Stimulated activated CD8-positive, alpha-beta memory T cell treated with anti-CD3 and anti-CD28 coated beads, Interleukin-2, amount 100 ng/mL, for 48 hours (primary cell): ENCODE results near the gene ATP1B1.

Experiments
- DNase-seq, 2 donors: peaks; one replicate each; pipeline ENCODE4 v3.0.0-alpha.2; 2020; ENCODE audit warnings: low read depth in 2 of 2

ATP1B1 gene

DNA sequence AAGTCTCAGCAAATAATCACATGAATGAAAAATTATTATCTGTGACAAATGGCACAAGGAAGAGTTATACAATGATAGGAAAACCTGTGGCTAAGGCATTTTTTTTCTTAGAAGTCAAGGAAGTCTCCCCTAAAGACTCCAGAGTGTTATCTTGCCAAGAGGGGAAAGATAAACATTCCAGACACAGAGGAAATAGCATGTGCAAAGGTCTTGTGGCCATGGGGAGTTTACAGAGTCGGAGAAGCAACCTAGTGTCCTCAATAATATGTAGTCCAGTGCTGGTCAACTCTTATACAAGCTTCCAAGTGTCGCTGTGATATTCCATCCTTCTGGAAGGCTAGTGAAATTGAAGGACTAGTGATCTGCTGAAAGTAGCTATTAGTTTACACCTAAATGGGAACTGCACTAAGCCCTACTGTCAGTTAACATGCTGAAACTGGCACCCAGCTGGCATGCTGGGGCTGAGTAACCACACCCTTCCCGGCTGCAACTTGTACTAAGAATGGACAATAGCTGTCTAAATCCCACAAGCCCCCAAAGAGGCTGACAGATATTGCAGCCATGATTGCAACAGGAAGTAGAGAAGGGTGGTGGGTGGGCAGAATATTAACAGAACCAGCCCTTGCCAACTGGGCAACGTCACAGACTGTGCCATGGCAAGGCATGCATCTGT, 11.5 kb upstream of the ATP1B1 start:
- no peak for DNase-seq

- DNase-seq, result no peak
Observed at GRCh38 chr1:169098380-169098779, 8.1 kb upstream of the ATP1B1 start.

GRCh38 chr1:169099561-169099960, 6.9 kb upstream of the ATP1B1 start:
- DNase-seq, result no peak

- no peak for DNase-seq
Observed at GRCh38 chr1:169100208-169100607, 6.3 kb upstream of the ATP1B1 start.

DNA sequence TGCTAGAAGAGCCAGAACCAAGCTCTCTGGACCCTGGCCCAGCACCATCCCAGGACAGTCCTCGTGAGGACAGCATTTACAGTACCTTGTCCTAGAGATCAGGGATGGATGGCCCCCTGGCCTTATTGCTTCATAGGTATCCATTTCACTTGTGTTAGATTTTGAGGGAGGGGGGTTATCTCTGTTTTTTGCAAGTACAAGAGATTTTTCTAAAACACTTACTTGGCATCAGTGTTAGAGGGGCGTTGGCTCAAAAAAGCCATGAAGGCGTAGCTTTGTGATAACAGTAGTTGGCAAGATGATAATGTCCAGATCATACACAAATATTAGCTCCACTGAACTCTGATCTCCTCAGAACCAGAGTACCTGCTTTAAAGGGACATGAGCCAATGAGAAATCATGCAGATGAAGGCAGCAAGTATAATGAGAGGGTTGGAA, 5.8 kb upstream of the ATP1B1 start:
- DNase-seq, result no peak

DNA sequence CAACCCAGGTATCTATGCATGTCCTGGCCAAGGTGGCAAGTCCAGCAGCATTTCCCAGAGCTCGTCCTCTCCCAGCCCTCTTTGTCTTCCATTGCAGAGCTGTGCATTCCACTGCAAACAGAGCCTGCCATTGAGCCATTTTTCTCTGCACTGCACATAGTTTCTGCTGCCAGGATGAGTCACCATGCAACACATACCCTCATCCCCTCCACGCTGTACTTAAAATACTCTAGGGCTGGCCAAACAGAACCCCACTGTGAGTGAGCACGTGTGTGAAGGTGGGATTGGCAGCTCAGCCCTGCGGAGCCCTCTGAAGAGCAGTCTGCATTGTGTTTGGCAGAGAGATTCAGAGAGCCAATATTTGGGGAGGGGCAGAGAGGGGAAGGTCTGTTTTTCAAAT, 3.9 kb upstream of the ATP1B1 start:
- no peak for DNase-seq

DNA sequence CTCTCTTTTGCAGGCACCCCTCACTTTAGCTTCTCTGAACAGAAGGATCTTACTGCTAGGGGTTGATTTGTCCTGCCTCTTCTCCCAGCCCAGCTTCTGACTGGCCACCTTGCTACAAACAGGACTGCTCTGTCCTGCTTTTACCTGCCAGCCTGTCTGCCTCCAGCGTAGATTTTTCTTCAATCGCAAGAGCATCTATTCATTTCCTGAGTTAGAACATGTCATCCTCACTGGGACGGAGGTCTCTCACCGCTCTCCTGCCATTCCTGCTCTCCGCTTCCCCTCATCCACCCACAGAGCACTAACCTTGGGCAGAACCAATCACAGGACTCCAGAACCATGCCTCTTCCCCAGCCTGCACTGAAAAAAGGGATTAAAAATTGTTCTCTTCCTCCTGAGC, 3.5 kb upstream of the ATP1B1 start:
- DNase-seq, result no peak

DNA sequence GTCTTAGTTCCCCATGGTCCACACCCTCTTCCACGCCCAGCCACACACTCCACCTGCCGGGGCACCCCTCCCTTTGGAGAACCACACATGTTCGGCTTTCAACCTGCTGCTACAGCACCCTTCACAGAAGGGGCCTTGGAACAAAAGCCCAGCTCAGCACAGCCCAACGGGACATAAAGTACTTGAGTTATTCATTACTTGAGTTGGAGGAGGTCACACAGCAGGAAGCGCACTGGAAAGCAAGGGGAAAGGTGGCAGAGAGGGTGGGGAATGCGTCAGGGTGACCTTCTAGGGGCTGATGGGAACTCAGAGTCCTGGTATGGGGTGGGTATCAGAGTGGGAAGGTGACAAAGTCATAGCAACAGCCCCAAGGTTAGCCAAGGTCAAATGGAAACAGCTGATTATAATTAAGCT, 3.0 kb upstream of the ATP1B1 start:
- no peak for DNase-seq

DNA sequence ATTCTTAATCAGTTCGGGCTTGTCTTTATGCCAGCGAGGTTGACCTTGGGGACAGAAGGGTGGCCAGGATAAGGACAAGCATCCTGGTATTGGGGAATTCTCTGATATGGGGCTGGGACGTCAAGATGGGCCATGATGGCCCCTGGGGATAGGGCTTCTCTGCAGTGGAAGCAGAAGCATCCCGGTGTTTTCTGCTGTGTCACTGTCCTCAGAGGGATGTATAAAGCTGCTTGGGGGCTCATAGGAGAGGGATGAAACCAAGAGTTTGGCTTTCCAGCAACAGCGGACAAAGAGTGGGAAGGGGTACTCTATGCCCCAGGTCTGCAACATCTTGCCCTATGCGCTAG, 1.4 kb upstream of the ATP1B1 start:
- no peak for DNase-seq

DNA sequence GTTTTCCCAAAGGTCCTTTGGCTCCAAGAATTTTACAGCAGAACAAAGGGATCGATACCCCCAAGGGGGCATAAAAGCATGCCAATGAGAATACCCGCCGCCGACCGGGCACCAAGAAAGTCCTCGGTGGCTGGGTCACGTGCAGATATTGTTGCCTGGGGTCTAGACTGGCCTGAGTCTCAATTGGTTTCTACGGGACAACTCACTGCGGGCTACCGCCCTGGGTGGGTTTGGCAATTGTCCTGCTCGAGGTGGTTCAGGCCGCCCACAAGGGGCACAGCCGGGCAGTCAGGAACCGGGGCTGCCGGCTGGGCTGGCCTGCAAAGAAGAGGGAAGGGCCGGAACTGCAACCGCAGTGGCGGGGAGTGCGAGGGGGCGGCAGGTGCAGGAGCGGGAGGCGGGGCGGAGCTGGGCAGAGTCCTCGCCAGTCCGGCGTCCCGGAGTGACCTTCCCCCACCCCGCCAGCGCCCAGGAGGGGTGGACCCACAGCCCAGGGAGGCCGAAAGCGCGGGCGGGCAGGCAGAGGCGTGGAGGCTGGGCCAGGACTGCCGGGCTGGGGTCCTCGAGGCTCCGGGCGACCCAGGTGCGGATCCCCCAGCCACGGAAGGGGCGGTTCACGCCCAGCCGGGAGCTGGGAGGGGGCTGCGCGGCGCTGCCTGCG, 926 bp upstream of the ATP1B1 start:
- no peak for DNase-seq

GRCh38 chr1:169106921-169107602, 572 bp downstream of the ATP1B1 start:
- DNase-seq, result no peak

DNA sequence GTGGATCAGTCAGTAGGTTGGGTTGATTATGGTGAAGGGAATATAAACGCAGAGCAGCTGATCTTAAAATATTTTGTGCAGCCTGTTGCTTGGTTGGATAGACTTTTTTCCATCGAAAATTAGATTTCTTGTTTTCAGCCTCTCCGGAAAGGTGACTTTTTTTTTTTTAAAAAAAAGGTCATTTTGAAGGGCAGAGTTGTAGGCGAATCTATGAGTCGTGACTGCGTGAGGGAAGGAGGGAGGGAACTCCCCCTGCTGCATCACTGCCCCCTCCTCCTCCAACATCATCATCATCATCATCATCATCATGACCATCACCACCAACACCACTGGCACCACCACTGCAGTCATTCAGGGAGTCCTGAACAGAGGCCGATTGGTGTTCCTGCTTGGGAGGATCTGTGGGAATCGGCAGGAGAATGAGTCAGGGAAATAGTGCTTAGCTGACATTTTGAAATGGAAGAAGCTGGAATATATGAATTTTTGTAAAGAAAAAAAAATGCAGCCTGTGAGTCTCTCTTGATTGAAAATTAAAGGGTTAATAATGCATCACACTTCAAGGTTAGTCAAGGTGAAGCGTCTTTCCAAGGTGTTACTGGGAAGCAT, 1.2 kb downstream of the ATP1B1 start:
- DNase-seq, result no peak

- DNase-seq, result no peak
Observed at GRCh38 chr1:169108223-169108622, 1.7 kb downstream of the ATP1B1 start.

- DNase-seq, result no peak
Observed at GRCh38 chr1:169108863-169109560, 2.5 kb downstream of the ATP1B1 start.

- no peak for DNase-seq
Observed at GRCh38 chr1:169109561-169110134, 3.2 kb downstream of the ATP1B1 start.

GRCh38 chr1:169110236-169110635, 3.7 kb downstream of the ATP1B1 start:
- DNase-seq, result no peak

DNA sequence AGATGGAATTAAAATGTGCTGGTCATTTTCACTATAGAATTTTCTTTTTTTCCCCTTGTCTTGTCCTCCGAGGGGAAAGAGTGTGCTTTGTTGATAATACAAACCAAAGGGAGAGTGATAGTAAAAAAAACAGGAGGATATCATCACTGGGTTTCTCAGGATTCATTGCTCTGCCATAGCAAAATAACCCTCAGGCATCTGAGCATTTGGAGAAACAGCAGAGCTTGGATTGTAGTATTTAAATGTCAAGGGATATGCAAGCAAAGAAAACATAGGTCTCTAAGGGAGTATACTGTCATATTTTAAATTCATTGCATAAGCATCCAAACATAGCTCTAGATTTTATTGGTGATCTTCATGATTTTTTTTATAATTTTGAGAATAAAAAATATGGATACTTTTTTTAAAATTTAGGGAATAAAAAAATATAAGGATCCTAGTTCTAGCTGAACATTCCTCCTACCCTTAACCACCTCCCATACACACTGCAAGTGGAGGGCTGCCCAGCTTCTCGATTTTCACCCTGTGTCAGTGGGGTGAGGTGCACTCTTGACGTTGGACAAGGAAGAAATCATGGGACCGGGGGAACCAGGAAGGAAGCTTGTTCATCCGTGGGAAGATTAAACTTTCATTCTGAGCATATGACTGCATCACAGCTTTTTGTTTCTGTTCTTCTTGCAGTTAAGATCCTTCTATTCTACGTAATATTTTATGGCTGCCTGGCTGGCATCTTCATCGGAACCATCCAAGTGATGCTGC, 4.4 kb downstream of the ATP1B1 start:
- DNase-seq, result no peak

DNA sequence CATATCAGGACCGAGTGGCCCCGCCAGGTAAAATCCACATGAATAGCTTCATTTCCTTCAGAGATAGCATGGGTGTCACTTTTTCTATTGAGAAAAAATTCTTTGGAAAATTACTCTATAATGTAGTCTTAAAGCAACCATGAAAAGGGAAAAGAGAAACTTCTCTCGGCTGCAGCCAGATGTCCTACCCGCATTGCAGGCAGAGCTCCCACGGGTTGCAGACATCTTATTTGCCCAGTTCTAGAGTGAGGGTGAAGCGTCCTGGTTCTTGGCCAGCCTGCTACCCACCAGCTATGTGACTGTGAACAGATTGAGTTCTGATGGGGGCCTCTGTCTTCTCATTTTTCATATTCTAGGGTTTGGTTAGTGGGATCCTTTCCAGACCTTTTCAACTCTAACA, 5.0 kb downstream of the ATP1B1 start:
- DNase-seq, result no peak

DNA sequence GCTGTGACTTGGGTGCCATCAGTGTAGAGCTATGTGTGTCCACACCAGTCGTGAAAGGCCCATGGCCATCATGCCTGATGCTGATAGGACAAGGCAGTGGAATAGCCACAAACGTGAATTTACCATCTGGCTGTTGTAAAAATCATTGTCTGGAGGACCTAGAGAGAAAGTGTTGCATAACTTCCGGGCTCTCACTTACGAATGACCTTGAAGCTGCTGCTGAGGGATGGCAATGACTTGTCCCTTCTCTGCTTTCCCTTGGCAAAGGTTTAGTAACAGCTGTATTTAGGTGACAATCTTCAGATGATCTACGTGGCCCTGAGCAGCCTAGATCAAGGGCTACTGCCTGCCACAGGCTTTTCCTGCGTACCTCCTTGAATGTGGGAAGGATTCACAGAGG, 5.8 kb downstream of the ATP1B1 start:
- no peak for DNase-seq

DNA sequence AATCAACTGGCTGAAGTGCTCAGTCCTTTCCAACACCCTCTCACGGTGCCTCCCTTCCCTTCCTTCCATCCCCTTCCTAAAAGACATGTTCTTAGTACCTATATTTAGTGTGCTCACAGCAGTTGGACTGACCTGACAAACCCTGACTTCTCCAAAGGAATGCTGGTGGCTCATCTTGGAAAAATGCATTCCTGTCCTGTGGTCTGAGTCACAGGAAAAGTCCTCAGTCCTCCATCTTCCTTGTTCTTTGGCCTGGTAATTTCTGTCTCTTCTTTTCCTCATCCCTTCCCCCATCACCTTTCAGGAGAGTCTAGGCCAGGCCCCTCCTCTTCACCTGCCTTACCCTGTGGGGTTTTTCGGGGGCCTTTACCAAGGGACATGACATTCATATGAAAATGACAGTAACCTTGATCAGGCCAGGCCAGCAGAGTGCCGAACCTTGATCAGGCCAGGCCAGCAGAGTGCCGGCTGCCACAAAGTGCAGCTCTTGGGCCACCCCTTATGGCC, 7.2 kb downstream of the ATP1B1 start:
- no peak for DNase-seq
